HepG2 (cell line): ENCODE results near the gene NEK5. TPM values are rescaled to one million over a fixed set of nuclear protein-coding genes. Genes with fewer than 3 reads are reported as not detected.

Experiments
- AHDC1 ChIP-seq: sonication (generic); formaldehyde crosslinking; IDR thresholded peaks from 2 replicates; pipeline ENCODE4 v1.5.1; 2020; ENCODE audit warnings: mild to moderate bottlenecking, missing genetic modification reagents, borderline replicate concordance
- KDM6A ChIP-seq: IDR thresholded peaks from 2 replicates; pipeline ENCODE4 v1.6.1; 2016; ENCODE audit warnings: low read depth
- LCORL ChIP-seq, 2 experiments: fragments of 450-650 bp in 1 of 2; sonication (generic) in 1 of 2; formaldehyde crosslinking in 1 of 2; IDR thresholded peaks; 2 replicates each; pipeline versions ENCODE4 v1.5.0 to v1.6.1; 2017 to 2020; ENCODE audit warnings: antibody characterized with exemption in 1 of 2, missing genetic modification reagents in 1 of 2
- PAF1 ChIP-seq: IDR thresholded peaks from 2 replicates; pipeline ENCODE4 v1.6.1; 2016; ENCODE audit warnings: missing genetic modification reagents, missing compliant biosample characterization
- PCBP1 ChIP-seq: fragments of 200-400 bp; formaldehyde crosslinking; IDR thresholded peaks from 2 replicates; pipeline ENCODE4 v1.6.1; 2017; ENCODE audit warnings: mild to moderate bottlenecking, low read depth, low read length, borderline replicate concordance
- POLR2AphosphoS5 ChIP-seq: IDR thresholded peaks from 2 replicates; pipeline ENCODE4 v1.6.1; 2012; ENCODE audit warnings: low read depth, low read length
- REST ChIP-seq, 2 experiments: IDR thresholded peaks; 2 replicates each; pipeline ENCODE4 v1.6.1; 2011 to 2012; ENCODE audit warnings: low read length in 2 of 2, borderline replicate concordance in 1 of 2, low read depth in 1 of 2, mild to moderate bottlenecking in 1 of 2, moderate library complexity in 1 of 2
- ZBTB7A ChIP-seq: sonication (generic); formaldehyde crosslinking; IDR thresholded peaks from 2 replicates; pipeline ENCODE4 v1.8.0; 2022; ENCODE audit warnings: mild to moderate bottlenecking, missing genetic modification reagents
- ZFY ChIP-seq: sonication (generic); formaldehyde crosslinking; IDR thresholded peaks from 2 replicates; pipeline ENCODE4 v1.4.0; 2020; ENCODE audit warnings: missing genetic modification reagents
- ZMYM2 ChIP-seq: sonication (generic); formaldehyde crosslinking; IDR thresholded peaks from 2 replicates; pipeline ENCODE4 v1.8.0; 2022; ENCODE audit warnings: mild to moderate bottlenecking, missing genetic modification reagents
- polyA plus RNA-seq, 8 experiments: library from polyadenylated mRNA; depleted of rRNA in 3 of 8; stranded (reverse) in 7 of 8; unstranded in 1 of 8; fragments of >200 nt; fragmentation: Illumina TruSeq in 4 of 8; extraction: Trizol in 4 of 8; gene quantifications; 2 replicates each; pipeline versions ENCODE4 v1.2.1 to v1.2.3, GENCODE V29; 2011 to 2016; ENCODE audit warnings: low read depth in 4 of 8, missing spikeins in 1 of 8, mixed read lengths in 1 of 8; ENCODE audit not compliant: insufficient read depth in 1 of 8
- total RNA-seq, 5 experiments: library from RNA; depleted of rRNA; stranded (reverse); fragments of >200 nt; fragmentation: Illumina TruSeq; extraction: Trizol; gene quantifications; 2 replicates each; pipeline ENCODE4 v1.2.3, GENCODE V29; 2016; ENCODE audit warnings: low read depth in 1 of 5
- TF ChIP-seq, protein P1 (sequence below): sonication (generic); formaldehyde crosslinking; IDR thresholded peaks from 2 replicates; pipeline ENCODE4 v1.4.0; 2020; ENCODE audit warnings: mild to moderate bottlenecking, missing genetic modification reagents, borderline replicate concordance
- TF ChIP-seq, protein P2 (sequence below): sonication (generic); formaldehyde crosslinking; IDR thresholded peaks from 2 replicates; pipeline ENCODE4 v1.4.0; 2020; ENCODE audit warnings: missing genetic modification reagents

NEK5 gene
- total and polyA plus RNA-seq, 2 of the 13 experiments (the other 11 are each of a cell fraction or from before 2014, with no cell fraction given), result 0.12 to 0.22 TPM

- peak; percentile 63 for TF ChIP-seq KDM6A (CRISPR knock-in tag)
- TF ChIP-seq ZMYM2, result no peak
- TF ChIP-seq AHDC1, result peak; percentile 87; the same call in 1 of the 2 replicates
- TF ChIP-seq, protein P1, sequence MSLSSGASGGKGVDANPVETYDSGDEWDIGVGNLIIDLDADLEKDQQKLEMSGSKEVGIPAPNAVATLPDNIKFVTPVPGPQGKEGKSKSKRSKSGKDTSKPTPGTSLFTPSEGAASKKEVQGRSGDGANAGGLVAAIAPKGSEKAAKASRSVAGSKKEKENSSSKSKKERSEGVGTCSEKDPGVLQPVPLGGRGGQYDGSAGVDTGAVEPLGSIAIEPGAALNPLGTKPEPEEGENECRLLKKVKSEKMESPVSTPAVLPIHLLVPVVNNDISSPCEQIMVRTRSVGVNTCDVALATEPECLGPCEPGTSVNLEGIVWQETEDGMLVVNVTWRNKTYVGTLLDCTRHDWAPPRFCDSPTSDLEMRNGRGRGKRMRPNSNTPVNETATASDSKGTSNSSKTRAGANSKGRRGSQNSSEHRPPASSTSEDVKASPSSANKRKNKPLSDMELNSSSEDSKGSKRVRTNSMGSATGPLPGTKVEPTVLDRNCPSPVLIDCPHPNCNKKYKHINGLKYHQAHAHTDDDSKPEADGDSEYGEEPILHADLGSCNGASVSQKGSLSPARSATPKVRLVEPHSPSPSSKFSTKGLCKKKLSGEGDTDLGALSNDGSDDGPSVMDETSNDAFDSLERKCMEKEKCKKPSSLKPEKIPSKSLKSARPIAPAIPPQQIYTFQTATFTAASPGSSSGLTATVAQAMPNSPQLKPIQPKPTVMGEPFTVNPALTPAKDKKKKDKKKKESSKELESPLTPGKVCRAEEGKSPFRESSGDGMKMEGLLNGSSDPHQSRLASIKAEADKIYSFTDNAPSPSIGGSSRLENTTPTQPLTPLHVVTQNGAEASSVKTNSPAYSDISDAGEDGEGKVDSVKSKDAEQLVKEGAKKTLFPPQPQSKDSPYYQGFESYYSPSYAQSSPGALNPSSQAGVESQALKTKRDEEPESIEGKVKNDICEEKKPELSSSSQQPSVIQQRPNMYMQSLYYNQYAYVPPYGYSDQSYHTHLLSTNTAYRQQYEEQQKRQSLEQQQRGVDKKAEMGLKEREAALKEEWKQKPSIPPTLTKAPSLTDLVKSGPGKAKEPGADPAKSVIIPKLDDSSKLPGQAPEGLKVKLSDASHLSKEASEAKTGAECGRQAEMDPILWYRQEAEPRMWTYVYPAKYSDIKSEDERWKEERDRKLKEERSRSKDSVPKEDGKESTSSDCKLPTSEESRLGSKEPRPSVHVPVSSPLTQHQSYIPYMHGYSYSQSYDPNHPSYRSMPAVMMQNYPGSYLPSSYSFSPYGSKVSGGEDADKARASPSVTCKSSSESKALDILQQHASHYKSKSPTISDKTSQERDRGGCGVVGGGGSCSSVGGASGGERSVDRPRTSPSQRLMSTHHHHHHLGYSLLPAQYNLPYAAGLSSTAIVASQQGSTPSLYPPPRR (CRISPR knock-in tag), result peak; percentile 89
- TF ChIP-seq, protein P2, sequence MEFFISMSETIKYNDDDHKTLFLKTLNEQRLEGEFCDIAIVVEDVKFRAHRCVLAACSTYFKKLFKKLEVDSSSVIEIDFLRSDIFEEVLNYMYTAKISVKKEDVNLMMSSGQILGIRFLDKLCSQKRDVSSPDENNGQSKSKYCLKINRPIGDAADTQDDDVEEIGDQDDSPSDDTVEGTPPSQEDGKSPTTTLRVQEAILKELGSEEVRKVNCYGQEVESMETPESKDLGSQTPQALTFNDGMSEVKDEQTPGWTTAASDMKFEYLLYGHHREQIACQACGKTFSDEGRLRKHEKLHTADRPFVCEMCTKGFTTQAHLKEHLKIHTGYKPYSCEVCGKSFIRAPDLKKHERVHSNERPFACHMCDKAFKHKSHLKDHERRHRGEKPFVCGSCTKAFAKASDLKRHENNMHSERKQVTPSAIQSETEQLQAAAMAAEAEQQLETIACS, result no peak
- no peak for TF ChIP-seq PCBP1
- TF ChIP-seq PAF1 (CRISPR knock-in tag), result no peak
- TF ChIP-seq ZBTB7A (CRISPR knock-in tag), result 0 out of 2 replicates have a peak, but pooled peaks have one; percentile 18
- peak; percentile 54 for TF ChIP-seq ZFY
- no peak for TF ChIP-seq REST (IDR thresholded peaks at IDR 0.05; ENCODE audit: borderline replicate concordance in 1 of 2, low read depth in 1 of 2, low read length in 2 of 2)
- no peak for TF ChIP-seq POLR2AphosphoS5
- TF ChIP-seq LCORL (IDR thresholded peaks at IDR 0.05), result peak; percentile 77
- TF ChIP-seq LCORL (CRISPR knock-in tag; IDR thresholded peaks at IDR 0.05), result peak; percentile 88
Observed at GRCh38 chr13:52025475-52026245, 103.2 kb downstream of the NEK5 start (continued).
